ENCODE results near the gene HLA-DOB. TPM values are rescaled to one million over a fixed set of nuclear protein-coding genes. Genes with fewer than 3 reads are reported as not detected.

HLA-DOB gene
- total RNA-seq, 3 donors from 2014 or later (not counting 1 experiment from before 2014, with no cell fraction given): 4.2 to 13.7 (median 10.4) TPM

- H3K4me1 ChIP-seq (ENCODE audit: control insufficient read depth, insufficient read depth, low read length): peaks cover 67% of the 10 kb centered on the region
- H3K4me3 ChIP-seq (ENCODE audit: low read length): peak overlapping the region; percentile 97
- H3K4me1 Mint-ChIP-seq: peaks cover 76 to 84% of the 10 kb centered on the region in 2 donors
- H3K27me3 ChIP-seq (ENCODE audit: control insufficient read depth, insufficient read depth, low read length): no peaks in the 10 kb centered on the region
- peak overlapping the region; percentile 100 for H3K4me3 Mint-ChIP-seq
- no peaks in the 10 kb centered on the region for H3K9me3 Mint-ChIP-seq
- WGBS (ENCODE audit: insufficient coverage): 62% methylated on average over 8 of the region's 8 CpGs
- ATAC-seq (no peak), DNase-seq (peak in 1 of 2 donors; percentile 25)
- H3K27me3 Mint-ChIP-seq (ENCODE audit: low read depth in 2 of 2): no peaks in the 10 kb centered on the region
- intact Hi-C loops (cut with micrococcal nuclease): loop anchor here (5.0 kb wide), 1 partner anchor 645 kb away; no protein-coding TSS in a partner anchor
- H3K9me3 ChIP-seq (ENCODE audit: control insufficient read depth, insufficient read depth, low read length): no peaks in the 10 kb centered on the region
- H3K27ac ChIP-seq (ENCODE audit: low read length): peak overlapping the region; percentile 99
- H3K36me3 ChIP-seq (ENCODE audit: control insufficient read depth, insufficient read depth, low read length): peaks cover 56% of the 10 kb centered on the region
- H3K27ac Mint-ChIP-seq: peak overlapping the region; percentile 96 to 100
- TF ChIP-seq, protein P1, sequence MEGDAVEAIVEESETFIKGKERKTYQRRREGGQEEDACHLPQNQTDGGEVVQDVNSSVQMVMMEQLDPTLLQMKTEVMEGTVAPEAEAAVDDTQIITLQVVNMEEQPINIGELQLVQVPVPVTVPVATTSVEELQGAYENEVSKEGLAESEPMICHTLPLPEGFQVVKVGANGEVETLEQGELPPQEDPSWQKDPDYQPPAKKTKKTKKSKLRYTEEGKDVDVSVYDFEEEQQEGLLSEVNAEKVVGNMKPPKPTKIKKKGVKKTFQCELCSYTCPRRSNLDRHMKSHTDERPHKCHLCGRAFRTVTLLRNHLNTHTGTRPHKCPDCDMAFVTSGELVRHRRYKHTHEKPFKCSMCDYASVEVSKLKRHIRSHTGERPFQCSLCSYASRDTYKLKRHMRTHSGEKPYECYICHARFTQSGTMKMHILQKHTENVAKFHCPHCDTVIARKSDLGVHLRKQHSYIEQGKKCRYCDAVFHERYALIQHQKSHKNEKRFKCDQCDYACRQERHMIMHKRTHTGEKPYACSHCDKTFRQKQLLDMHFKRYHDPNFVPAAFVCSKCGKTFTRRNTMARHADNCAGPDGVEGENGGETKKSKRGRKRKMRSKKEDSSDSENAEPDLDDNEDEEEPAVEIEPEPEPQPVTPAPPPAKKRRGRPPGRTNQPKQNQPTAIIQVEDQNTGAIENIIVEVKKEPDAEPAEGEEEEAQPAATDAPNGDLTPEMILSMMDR (IDR thresholded peaks at IDR 0.05): no peak
- peaks cover 33% of the 10 kb centered on the region for H3K36me3 Mint-ChIP-seq
These were observed 25.9 kb upstream of the HLA-DOB start for GRCh38 chr6:32842690-32843089.

GRCh38 chr6:32842021-32842650, 25.3 kb upstream of the HLA-DOB start:
- intact Hi-C loops (cut with micrococcal nuclease): loop anchor here (5.0 kb wide), 1 partner anchor 645 kb away; no protein-coding TSS in a partner anchor
- no peak for ATAC-seq
- Histone ChIP-seq H3K27me3 (ENCODE audit: control insufficient read depth, insufficient read depth, low read length) (no peaks in the 10 kb centered on the region), H3K9me3 (ENCODE audit: control insufficient read depth, insufficient read depth, low read length) (no peaks in the 10 kb centered on the region), H3K4me1 (ENCODE audit: control insufficient read depth, insufficient read depth, low read length) (peaks cover 66% of the 10 kb centered on the region), H3K36me3 (ENCODE audit: control insufficient read depth, insufficient read depth, low read length) (peaks cover 53% of the 10 kb centered on the region), H3K27ac (ENCODE audit: low read length) (no peak overlapping the region), H3K4me3 (ENCODE audit: low read length) (no peak overlapping the region)
- Mint-ChIP-seq H3K9me3 (no peaks in the 10 kb centered on the region), H3K4me1 (peaks cover 76 to 84% of the 10 kb centered on the region in 2 donors), H3K27me3 (ENCODE audit: low read depth in 2 of 2) (no peaks in the 10 kb centered on the region), H3K4me3 (peak overlapping the region; percentile 100), H3K36me3 (peaks cover 27% of the 10 kb centered on the region), H3K27ac (peak overlapping the region; percentile 96 to 100)
- no peak for DNase-seq
- WGBS (ENCODE audit: insufficient coverage): 91% methylated on average over 6 of the region's 6 CpGs
- TF ChIP-seq, protein P1 (IDR thresholded peaks at IDR 0.05): no peak

DNA sequence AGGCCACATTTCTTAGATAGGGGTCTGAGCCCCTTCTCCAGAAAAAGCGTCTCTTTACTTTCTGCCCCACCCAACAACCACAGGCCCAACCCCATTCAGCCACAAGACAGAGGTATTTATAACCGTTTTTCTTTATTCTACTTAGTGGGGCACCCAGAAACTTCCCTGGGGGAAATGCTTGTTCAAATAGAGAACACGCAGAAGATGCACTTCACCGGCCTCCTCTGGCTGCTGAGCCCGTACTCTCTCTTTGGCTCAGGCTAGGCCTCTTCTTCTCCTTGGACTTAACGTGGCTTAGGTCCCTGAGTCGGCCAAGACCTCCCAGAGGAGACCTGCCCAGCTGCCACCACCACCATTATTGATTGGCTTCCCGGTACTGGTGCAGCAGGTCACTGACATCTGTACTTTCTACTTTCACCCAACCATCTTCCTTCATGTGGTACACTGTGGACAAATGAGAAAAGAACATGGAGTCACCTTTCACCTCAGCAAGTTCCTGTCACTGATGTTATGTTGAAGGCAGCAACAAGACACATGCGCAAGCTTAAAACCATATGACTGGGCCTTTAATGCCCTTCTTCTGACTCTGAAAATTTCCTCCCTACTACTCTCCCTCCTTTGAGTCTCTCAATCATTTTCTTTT, 23.9 kb upstream of the HLA-DOB start:
- WGBS (ENCODE audit: insufficient coverage): 26% methylated on average over 9 of the region's 9 CpGs
- peak in 1 of 2 donors; percentile 61 for DNase-seq
- peaks cover 52% of the 10 kb centered on the region for H3K36me3 ChIP-seq (ENCODE audit: control insufficient read depth, insufficient read depth, low read length)

More for the DNA sequence above, 23.9 kb upstream of the HLA-DOB start:
- intact Hi-C loops (cut with micrococcal nuclease): loop anchor here (5.0 kb wide), 1 partner anchor 643 kb away; no protein-coding TSS in a partner anchor
- peak overlapping the region; percentile 1 for H3K27ac ChIP-seq (ENCODE audit: low read length)
- no peak overlapping the region for H3K4me3 ChIP-seq (ENCODE audit: low read length)
- TF ChIP-seq, protein P1 (IDR thresholded peaks at IDR 0.05): no peak
- Mint-ChIP-seq H3K4me1 (peaks cover 71 to 84% of the 10 kb centered on the region in 2 donors), H3K27me3 (ENCODE audit: low read depth in 2 of 2) (no peaks in the 10 kb centered on the region), H3K9me3 (no peaks in the 10 kb centered on the region), H3K27ac (peak overlapping the region; percentile 96 to 100), H3K4me3 (peak overlapping the region; percentile 47), H3K36me3 (peaks cover 21% of the 10 kb centered on the region)
- H3K4me1 ChIP-seq (ENCODE audit: control insufficient read depth, insufficient read depth, low read length): peaks cover 54% of the 10 kb centered on the region
- H3K27me3 ChIP-seq (ENCODE audit: control insufficient read depth, insufficient read depth, low read length): no peaks in the 10 kb centered on the region
- no peak for ATAC-seq
- H3K9me3 ChIP-seq (ENCODE audit: control insufficient read depth, insufficient read depth, low read length): no peaks in the 10 kb centered on the region
